ENCODE results near the gene IKBKG.
A peak's percentile ranks its signal among the peaks of the same experiment; 100 is the strongest.

Gene IKBKG

GRCh38 chrX:154599531-154599930 lies 52.1 kb downstream of the IKBKG start:
- DNase-seq (ENCODE audit: low read depth): no peak
- TF ChIP-seq CTCF (conservative IDR thresholded peaks at IDR 0.05; ENCODE audit: low read depth, low read length): no peak
- H3K4me3 ChIP-seq (ENCODE audit: low read length): no peak overlapping the region

- TF ChIP-seq CTCF (conservative IDR thresholded peaks at IDR 0.05; ENCODE audit: low read depth, low read length): no peak
- no peak overlapping the region for H3K4me3 ChIP-seq (ENCODE audit: low read length)
- DNase-seq (ENCODE audit: low read depth): peak; percentile 34
Measured at GRCh38 chrX:154600759-154601374, 53.4 kb downstream of the IKBKG start.

- H3K4me3 ChIP-seq (ENCODE audit: low read length): no peak overlapping the region
- no peak for TF ChIP-seq CTCF (conservative IDR thresholded peaks at IDR 0.05; ENCODE audit: low read depth, low read length)
- no peak for DNase-seq (ENCODE audit: low read depth)
Measured at GRCh38 chrX:154602226-154602625, 54.8 kb downstream of the IKBKG start.

- TF ChIP-seq CTCF (conservative IDR thresholded peaks at IDR 0.05; ENCODE audit: low read depth, low read length): no peak
- no peak overlapping the region for H3K4me3 ChIP-seq (ENCODE audit: low read length)
- DNase-seq (ENCODE audit: low read depth): no peak
Measured at GRCh38 chrX:154602766-154603437, 55.5 kb downstream of the IKBKG start.

DNA sequence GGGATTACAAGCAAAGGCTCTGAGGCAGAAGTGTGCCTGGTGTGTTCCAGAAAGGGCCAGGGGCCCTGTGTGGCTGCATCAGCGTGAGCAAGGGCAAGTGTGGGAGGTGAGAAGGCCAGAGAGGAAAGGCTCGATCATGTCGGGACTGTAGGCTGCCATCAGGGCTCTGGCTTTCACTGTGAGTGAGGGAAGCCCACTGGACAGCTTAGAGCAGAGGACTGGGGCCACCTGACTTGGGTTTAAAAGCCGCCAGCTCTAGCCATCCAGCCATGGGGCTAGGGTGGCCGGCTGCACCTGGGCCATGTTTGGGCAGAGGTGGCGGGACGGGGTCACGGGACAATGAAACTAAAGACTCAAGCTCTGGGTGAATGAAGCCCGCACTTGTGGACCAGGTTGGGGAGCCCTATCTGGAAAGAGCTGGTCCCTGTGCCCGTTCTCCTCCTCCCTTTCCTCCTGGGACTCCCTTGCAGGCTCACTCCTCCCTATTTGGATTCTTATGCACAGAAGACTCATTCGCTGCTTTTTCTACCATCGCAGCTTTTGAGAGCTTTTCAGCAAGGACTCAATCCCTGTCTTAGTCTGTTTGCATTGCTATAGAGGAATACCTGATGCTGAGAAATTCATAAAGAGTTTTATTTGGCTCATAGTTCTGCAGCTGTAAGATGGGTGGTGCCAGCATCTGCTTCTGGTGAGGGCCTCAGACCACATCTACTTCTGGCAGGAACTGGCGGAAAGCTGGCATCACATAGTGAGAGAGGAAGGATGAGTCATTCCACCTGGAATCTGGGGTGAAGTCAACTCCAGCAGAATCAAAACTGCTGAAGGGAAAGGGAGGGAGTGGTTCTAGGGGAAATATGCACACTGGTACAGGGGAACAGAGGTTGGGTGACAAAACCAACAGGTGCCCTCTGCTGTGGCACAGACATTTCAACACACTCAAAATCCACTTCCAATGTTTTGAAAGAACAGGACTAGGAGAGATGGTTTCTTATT lies 56.3 kb downstream of the IKBKG start:
- no peak for TF ChIP-seq CTCF (conservative IDR thresholded peaks at IDR 0.05; ENCODE audit: low read depth, low read length)
- no peak overlapping the region for H3K4me3 ChIP-seq (ENCODE audit: low read length)
- peak; percentile 50 for DNase-seq (ENCODE audit: low read depth)

- H3K4me3 ChIP-seq (ENCODE audit: low read length): no peak overlapping the region
- no peak for TF ChIP-seq CTCF (conservative IDR thresholded peaks at IDR 0.05; ENCODE audit: low read depth, low read length)
- DNase-seq (ENCODE audit: low read depth): no peak
Measured at GRCh38 chrX:154605566-154605965, 58.1 kb downstream of the IKBKG start.
